Esophagus squamous epithelium (tissue), 5 donors: Measurements from ENCODE around the gene FBXW11. TPM values are rescaled to one million over a fixed set of nuclear protein-coding genes. Genes with fewer than 3 reads are reported as not detected.

Source experiments
- DNase-seq: peaks from one replicate; lab custom pipeline; 2025; lab: John Stamatoyannopoulos, UW
- H3K27ac ChIP-seq, 4 donors: fragments of 200-600 bp; sonication (generic); one replicate each; pipeline ENCODE4 v1.5.1; 2016 to 2019; ENCODE audit warnings: mild to moderate bottlenecking in 1 of 4
- H3K27me3 ChIP-seq, 4 donors: fragments of 200-600 bp; sonication (generic); 1 replicate in 3 of 4; 2 replicates in 1 of 4; pipeline versions ENCODE4 v1.5.1 to v1.6.0; 2017 to 2021; ENCODE audit warnings: antibody characterized with exemption in 1 of 4
- H3K36me3 ChIP-seq, 3 donors: fragments of 200-600 bp; sonication (generic); one replicate each; pipeline ENCODE4 v1.5.1; 2016 to 2019
- H3K4me1 ChIP-seq, 3 donors: fragments of 200-600 bp; sonication (generic); one replicate each; pipeline ENCODE4 v1.5.1; 2017 to 2019
- H3K4me3 ChIP-seq, 4 donors: fragments of 200-600 bp; sonication (generic); 1 replicate in 3 of 4; 2 replicates in 1 of 4; pipeline ENCODE4 v1.5.1; 2016 to 2019; ENCODE audit warnings: mild to moderate bottlenecking in 2 of 4, moderate library complexity in 1 of 4
- H3K9me3 ChIP-seq, 3 donors: fragments of 200-600 bp; sonication (generic); one replicate each; pipeline ENCODE4 v1.5.1; 2016 to 2019
- POLR2A ChIP-seq, 4 donors: fragments of 450-650 bp; IDR thresholded peaks; one replicate each; pipeline ENCODE4 v1.6.1; 2017; ENCODE audit warnings: antibody characterized with exemption in 4 of 4, mild to moderate bottlenecking in 4 of 4, moderate library complexity in 3 of 4
- WGBS, 2 donors: methylation state at CpG; one replicate each; pipeline ENCODE4 v1.1.5; 2018; 5-methylcytosine and 5-hydroxymethylcytosine counted together
- intact Hi-C: fragments of 100-400 bp; cut with DNase I; formaldehyde crosslinking; loops from one replicate; pipeline ENCODE4 v1.15.0; 2022
- total RNA-seq, 4 donors: library from RNA; depleted of rRNA; stranded (reverse); fragments of >200 nt; gene quantifications; one replicate each; pipeline ENCODE4 v1.1.0, GENCODE V29; 2016
- TF ChIP-seq, protein P1 (sequence below), 6 experiments: fragments of 450-650 bp in 4 of 6; fragments of 200-600 bp in 2 of 6; sonication (generic) in 2 of 6; IDR thresholded peaks; one replicate each; pipeline ENCODE4 v1.5.1; 2016 to 2019; ENCODE audit warnings: antibody characterized with exemption in 6 of 6, mild to moderate bottlenecking in 4 of 6, moderate library complexity in 4 of 6
- donor health status: DM: yes; HTN: yes; CAD: no.

Gene FBXW11
- total RNA-seq, 4 donors from 2014 or later: 43.5 to 63.2 (median 49.0) TPM

GRCh38 chr5:171961117-171961516 is 45.3 kb downstream of the FBXW11 start:
- 66 to 82% methylated on average over 3 of the region's 3 CpGs for WGBS, 2 donors
- Histone ChIP-seq H3K4me3 (no peak overlapping the region), H3K4me1 (peaks cover 16 to 75% (median 30%) of the 10 kb centered on the region in 3 donors), H3K27me3 (no peaks in the 10 kb centered on the region), H3K36me3 (peaks cover 0 to 9% (median 0%) of the 10 kb centered on the region in 3 donors), H3K9me3 (no peaks in the 10 kb centered on the region), H3K27ac (no peak overlapping the region)
- DNase-seq: no peak
- TF ChIP-seq, protein P1, sequence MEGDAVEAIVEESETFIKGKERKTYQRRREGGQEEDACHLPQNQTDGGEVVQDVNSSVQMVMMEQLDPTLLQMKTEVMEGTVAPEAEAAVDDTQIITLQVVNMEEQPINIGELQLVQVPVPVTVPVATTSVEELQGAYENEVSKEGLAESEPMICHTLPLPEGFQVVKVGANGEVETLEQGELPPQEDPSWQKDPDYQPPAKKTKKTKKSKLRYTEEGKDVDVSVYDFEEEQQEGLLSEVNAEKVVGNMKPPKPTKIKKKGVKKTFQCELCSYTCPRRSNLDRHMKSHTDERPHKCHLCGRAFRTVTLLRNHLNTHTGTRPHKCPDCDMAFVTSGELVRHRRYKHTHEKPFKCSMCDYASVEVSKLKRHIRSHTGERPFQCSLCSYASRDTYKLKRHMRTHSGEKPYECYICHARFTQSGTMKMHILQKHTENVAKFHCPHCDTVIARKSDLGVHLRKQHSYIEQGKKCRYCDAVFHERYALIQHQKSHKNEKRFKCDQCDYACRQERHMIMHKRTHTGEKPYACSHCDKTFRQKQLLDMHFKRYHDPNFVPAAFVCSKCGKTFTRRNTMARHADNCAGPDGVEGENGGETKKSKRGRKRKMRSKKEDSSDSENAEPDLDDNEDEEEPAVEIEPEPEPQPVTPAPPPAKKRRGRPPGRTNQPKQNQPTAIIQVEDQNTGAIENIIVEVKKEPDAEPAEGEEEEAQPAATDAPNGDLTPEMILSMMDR (IDR thresholded peaks at IDR 0.05): no peak
- TF ChIP-seq POLR2A (IDR thresholded peaks at IDR 0.05): no peak
- intact Hi-C loops: no loop called here

DNA sequence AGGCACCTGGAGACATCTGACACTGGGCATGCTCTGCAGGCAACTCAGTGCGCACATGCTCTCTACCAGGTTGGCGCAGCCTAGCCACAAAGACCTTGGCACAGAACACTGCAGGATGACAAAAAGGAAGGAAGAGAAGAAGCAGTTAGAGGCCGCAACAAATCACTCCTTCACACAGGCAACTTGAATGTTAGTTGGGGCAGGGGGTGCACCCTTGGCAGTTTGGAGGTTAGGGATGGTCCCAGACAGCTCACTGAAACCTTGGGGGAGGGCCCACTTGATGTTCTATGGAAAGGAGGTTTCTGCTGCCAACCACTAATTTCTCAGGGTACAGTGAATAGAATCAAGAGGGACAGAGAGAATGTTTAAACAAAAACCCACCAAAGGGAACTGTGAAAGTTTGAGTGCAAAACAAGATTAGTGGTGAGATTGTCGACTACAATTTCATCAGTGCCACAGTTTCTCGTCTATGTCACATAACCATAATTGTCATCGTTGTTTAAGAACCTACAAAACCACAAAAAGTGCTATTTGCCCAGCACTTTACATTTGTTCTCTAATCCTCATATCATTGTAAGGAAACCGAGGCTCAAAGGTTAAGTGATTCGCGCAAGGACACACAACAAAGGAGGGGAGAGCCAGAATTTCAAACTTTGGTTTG is 48.7 kb downstream of the FBXW11 start:
- Histone ChIP-seq H3K36me3 (peaks cover 0 to 9% (median 0%) of the 10 kb centered on the region in 3 donors), H3K9me3 (no peaks in the 10 kb centered on the region), H3K4me3 (no peak overlapping the region), H3K4me1 (peaks cover 17 to 80% (median 50%) of the 10 kb centered on the region in 3 donors), H3K27me3 (no peaks in the 10 kb centered on the region), H3K27ac (peak overlapping the region; percentile 18 to 65 (median 36))
- TF ChIP-seq POLR2A (IDR thresholded peaks at IDR 0.05): no peak
- TF ChIP-seq, protein P1 (IDR thresholded peaks at IDR 0.05): no peak
- 48 to 57% methylated on average over 9 of the region's 9 CpGs for WGBS, 2 donors
- no peak for DNase-seq
- intact Hi-C loops: no loop called here

GRCh38 chr5:171956887-171957495 is 49.4 kb downstream of the FBXW11 start:
- Histone ChIP-seq H3K9me3 (no peaks in the 10 kb centered on the region), H3K36me3 (peaks cover 0 to 9% (median 0%) of the 10 kb centered on the region in 3 donors), H3K27ac (peak overlapping the region; percentile 18 to 65 (median 36)), H3K4me1 (peaks cover 17 to 73% (median 50%) of the 10 kb centered on the region in 3 donors), H3K4me3 (no peak overlapping the region), H3K27me3 (no peaks in the 10 kb centered on the region)
- TF ChIP-seq POLR2A (IDR thresholded peaks at IDR 0.05): no peak
- TF ChIP-seq, protein P1 (IDR thresholded peaks at IDR 0.05): no peak
- no peak for DNase-seq
- WGBS, 2 donors: 26 to 32% methylated on average over 5 of the region's 5 CpGs
- intact Hi-C loops: no loop called here

DNA sequence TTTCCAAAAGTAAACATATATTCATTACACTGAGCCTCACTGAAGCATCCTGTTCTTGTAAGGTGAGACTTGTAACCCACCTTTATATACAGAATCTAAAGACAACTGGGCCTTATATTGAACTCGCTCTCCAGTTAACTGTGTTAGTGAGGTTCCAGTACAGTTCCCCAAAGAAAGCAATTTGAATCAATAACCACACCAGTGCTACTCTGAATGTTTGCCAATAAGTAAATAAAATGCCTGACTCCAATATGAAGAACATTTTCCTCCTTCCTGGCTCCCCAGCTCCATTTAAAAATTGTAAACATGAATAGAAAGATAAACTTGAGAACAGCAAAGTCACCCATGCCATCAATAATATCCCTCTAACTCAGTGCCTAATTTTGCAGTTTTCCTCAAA is 50.1 kb downstream of the FBXW11 start:
- H3K4me1 ChIP-seq: peaks cover 17 to 66% (median 50%) of the 10 kb centered on the region in 3 donors
- DNase-seq: no peak
- intact Hi-C loops: no loop called here
- WGBS, 2 donors: 91 to 100% methylated on average over 1 of the region's 1 CpG
- no peak overlapping the region for H3K4me3 ChIP-seq
- H3K27ac ChIP-seq: peak overlapping the region in 3 of 4 donors; percentile 18 to 65 (median 52)
- no peaks in the 10 kb centered on the region for H3K9me3 ChIP-seq
- H3K27me3 ChIP-seq: no peaks in the 10 kb centered on the region
- peaks cover 0 to 9% (median 0%) of the 10 kb centered on the region in 3 donors for H3K36me3 ChIP-seq
- TF ChIP-seq POLR2A (IDR thresholded peaks at IDR 0.05): no peak
- TF ChIP-seq, protein P1 (IDR thresholded peaks at IDR 0.05): no peak

GRCh38 chr5:171955761-171956160 is 50.7 kb downstream of the FBXW11 start:
- Histone ChIP-seq H3K4me3 (no peak overlapping the region), H3K4me1 (peaks cover 17 to 61% (median 46%) of the 10 kb centered on the region in 3 donors), H3K27ac (no peak overlapping the region), H3K27me3 (no peaks in the 10 kb centered on the region), H3K9me3 (no peaks in the 10 kb centered on the region), H3K36me3 (peaks cover 0 to 9% (median 0%) of the 10 kb centered on the region in 3 donors)
- TF ChIP-seq POLR2A (IDR thresholded peaks at IDR 0.05): no peak
- TF ChIP-seq, protein P1 (IDR thresholded peaks at IDR 0.05): no peak
- 76 to 87% methylated on average over 4 of the region's 4 CpGs for WGBS, 2 donors
- intact Hi-C loops: no loop called here
- DNase-seq: no peak
